Measurements from ENCODE around the gene SYCE1.

- TF ChIP-seq, protein P1, sequence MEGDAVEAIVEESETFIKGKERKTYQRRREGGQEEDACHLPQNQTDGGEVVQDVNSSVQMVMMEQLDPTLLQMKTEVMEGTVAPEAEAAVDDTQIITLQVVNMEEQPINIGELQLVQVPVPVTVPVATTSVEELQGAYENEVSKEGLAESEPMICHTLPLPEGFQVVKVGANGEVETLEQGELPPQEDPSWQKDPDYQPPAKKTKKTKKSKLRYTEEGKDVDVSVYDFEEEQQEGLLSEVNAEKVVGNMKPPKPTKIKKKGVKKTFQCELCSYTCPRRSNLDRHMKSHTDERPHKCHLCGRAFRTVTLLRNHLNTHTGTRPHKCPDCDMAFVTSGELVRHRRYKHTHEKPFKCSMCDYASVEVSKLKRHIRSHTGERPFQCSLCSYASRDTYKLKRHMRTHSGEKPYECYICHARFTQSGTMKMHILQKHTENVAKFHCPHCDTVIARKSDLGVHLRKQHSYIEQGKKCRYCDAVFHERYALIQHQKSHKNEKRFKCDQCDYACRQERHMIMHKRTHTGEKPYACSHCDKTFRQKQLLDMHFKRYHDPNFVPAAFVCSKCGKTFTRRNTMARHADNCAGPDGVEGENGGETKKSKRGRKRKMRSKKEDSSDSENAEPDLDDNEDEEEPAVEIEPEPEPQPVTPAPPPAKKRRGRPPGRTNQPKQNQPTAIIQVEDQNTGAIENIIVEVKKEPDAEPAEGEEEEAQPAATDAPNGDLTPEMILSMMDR (IDR thresholded peaks at IDR 0.05), result no peak
- TF ChIP-seq POLR2A (IDR thresholded peaks at IDR 0.05), result no peak
Measured at GRCh38 chr10:133568287-133568614, 2.9 kb upstream of the SYCE1 start.

Data from adrenal gland (tissue), 5 donors.